HG02870 (cell line): ENCODE data around the gene AKAP1.

Experiments
- ATAC-seq: cut with Tn5 transposase; IDR thresholded peaks from one replicate; pipeline ENCODE4 v1.9.1; 2021; ENCODE audit warnings: mild to moderate bottlenecking, moderate library complexity; ENCODE audit not compliant: unreplicated experiment

The AKAP1 gene

DNA sequence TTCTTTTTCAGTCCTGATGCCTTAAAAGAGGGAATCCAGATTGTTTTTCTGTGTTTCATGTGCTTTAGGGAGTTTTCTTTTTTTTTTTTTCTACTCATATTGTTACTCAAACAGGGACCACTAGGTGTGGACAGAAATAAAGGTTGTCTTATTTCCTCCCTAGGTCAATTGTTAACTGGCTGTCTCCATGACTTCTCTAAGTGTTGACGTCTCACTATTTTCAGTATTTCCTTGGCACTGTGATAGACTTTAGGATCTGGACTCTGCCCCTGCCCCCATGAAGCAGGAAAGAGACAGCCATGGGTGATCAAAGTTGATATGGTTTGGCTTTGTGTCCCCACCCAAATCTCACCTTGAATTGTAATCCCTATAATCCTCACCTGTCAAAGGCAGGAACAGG lies 73.7 kb downstream of the AKAP1 start:
- no peak for ATAC-seq

DNA sequence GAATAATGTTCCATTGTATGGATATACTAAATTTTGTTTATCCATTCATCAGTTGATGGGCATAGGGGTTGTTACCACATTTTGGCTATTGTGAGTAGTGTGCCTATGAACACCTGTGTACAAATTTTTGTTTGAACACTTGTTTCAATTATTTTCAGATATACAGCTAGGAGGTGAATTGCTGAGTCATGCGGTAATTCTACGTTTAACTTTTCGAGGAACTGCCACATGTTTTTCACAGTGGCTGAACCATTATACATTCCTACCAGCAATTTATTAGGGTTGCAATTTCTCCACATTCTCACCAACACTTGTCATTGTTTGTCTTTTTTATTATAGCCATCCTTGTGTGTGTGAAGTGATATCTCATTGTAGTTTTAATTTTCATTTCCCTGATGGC lies 75.6 kb downstream of the AKAP1 start:
- no peak for ATAC-seq

- ATAC-seq = no peak
Measured at GRCh38 chr17:57164814-57165213, 79.8 kb downstream of the AKAP1 start.

DNA sequence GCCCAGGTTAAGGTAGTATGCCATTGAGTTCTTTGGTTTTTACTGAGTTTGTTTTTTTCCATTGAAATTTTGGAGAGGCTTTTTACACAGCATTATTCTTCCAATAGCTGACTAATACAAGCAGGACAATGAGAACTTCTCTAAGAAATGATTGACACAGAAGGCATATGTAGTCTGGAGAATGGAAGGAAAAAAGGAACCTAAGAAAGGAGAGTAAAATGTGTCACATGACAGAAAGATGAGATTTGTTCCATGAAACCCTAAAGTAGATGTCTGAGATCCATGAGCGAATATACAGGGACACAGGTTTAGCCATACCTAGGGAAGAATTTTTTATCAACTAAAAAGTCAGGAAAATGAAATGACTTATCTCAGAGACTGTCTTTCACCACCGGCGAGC lies 80.7 kb downstream of the AKAP1 start:
- ATAC-seq = no peak

GRCh38 chr17:57166803-57167202 lies 81.8 kb downstream of the AKAP1 start:
- no peak for ATAC-seq

GRCh38 chr17:57168695-57169094 lies 83.6 kb downstream of the AKAP1 start:
- ATAC-seq = no peak

DNA sequence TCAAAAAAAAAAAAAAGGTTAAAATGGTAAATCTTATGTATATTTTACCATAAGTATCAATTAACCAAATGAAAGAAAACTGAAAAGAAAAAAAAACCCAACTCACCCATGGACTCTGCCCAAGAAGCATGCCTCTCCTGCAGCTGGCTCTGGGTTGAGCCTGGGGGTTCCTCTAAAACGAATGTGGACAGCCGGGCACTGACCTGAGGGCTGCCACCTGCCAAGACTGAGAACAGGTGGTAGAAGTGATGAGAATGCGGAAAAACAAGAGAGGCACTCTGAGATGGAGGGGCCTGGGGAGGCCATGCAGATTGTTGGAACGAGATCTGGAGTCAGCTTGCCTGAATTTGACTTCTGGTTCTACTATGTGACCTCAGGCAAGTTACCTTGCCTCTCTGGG lies 85.8 kb downstream of the AKAP1 start:
- ATAC-seq = no peak
